Duodenal mucosa (tissue), 2 donors: Measurements from ENCODE around the gene CARD9.

Experiments
- H3K27ac ChIP-seq: one replicate; pipeline ENCODE4 v1.7.0; 2013; ENCODE audit warnings: low read depth, low read length
- H3K27me3 ChIP-seq, 2 donors: one replicate each; pipeline ENCODE4 v1.7.0; 2013; ENCODE audit warnings: low read length in 2 of 2, control low read depth in 1 of 2; ENCODE audit not compliant: insufficient read depth in 2 of 2, control insufficient read depth in 1 of 2
- H3K36me3 ChIP-seq, 2 donors: one replicate each; pipeline ENCODE4 v1.7.0; 2013; ENCODE audit warnings: low read length in 2 of 2, control low read depth in 1 of 2; ENCODE audit not compliant: insufficient read depth in 2 of 2, control insufficient read depth in 1 of 2
- H3K4me1 ChIP-seq, 2 donors: one replicate each; pipeline ENCODE4 v1.7.0; 2013; ENCODE audit warnings: low read length in 2 of 2, control low read depth in 1 of 2; ENCODE audit not compliant: insufficient read depth in 2 of 2, control insufficient read depth in 1 of 2
- H3K4me3 ChIP-seq, 2 donors: one replicate each; pipeline ENCODE4 v1.7.0; 2013; ENCODE audit warnings: low read length in 2 of 2, low read depth in 1 of 2
- H3K9ac ChIP-seq, 2 donors: one replicate each; pipeline ENCODE4 v1.7.0; 2013; ENCODE audit warnings: low read length in 2 of 2, low read depth in 1 of 2
- H3K9me3 ChIP-seq, 2 donors: one replicate each; pipeline ENCODE4 v1.7.0; 2013; ENCODE audit warnings: low read length in 2 of 2, control low read depth in 1 of 2; ENCODE audit not compliant: control insufficient read depth in 1 of 2

CARD9 gene

GRCh38 chr9:136343121-136343883 is 30.2 kb downstream of the CARD9 start:
- Histone ChIP-seq H3K36me3 (no peaks in the 10 kb centered on the region), H3K9me3 (no peaks in the 10 kb centered on the region), H3K9ac (peak overlapping the region in 1 of 2 donors; percentile 11), H3K4me3 (peak overlapping the region; percentile 32 to 43), H3K4me1 (peaks cover 7 to 8% of the 10 kb centered on the region in 2 donors), H3K27me3 (no peaks in the 10 kb centered on the region), H3K27ac (no peak overlapping the region)

- Histone ChIP-seq H3K9ac (peak overlapping the region in 1 of 2 donors; percentile 11), H3K27ac (no peak overlapping the region)
These were observed 31.0 kb downstream of the CARD9 start for GRCh38 chr9:136342181-136343120.

GRCh38 chr9:136341769-136342168 is 31.7 kb downstream of the CARD9 start:
- Histone ChIP-seq H3K27ac (no peak overlapping the region), H3K9ac (no peak overlapping the region), H3K27me3 (no peaks in the 10 kb centered on the region), H3K4me1 (peaks cover 7 to 8% of the 10 kb centered on the region in 2 donors), H3K36me3 (no peaks in the 10 kb centered on the region), H3K9me3 (no peaks in the 10 kb centered on the region), H3K4me3 (no peak overlapping the region)

More at GRCh38 chr9:136342181-136343120, 31.0 kb downstream of the CARD9 start:
- Histone ChIP-seq H3K27me3 (no peaks in the 10 kb centered on the region), H3K4me1 (peaks cover 7 to 8% of the 10 kb centered on the region in 2 donors), H3K9me3 (no peaks in the 10 kb centered on the region), H3K4me3 (peak overlapping the region; percentile 32 to 43), H3K36me3 (no peaks in the 10 kb centered on the region)

- no peaks in the 10 kb centered on the region for H3K27me3 ChIP-seq
- no peak overlapping the region for H3K27ac ChIP-seq
- H3K9ac ChIP-seq = no peak overlapping the region
- H3K4me3 ChIP-seq = no peak overlapping the region
- H3K36me3 ChIP-seq = no peaks in the 10 kb centered on the region
- H3K9me3 ChIP-seq = no peaks in the 10 kb centered on the region
- H3K4me1 ChIP-seq = peaks cover 7 to 8% of the 10 kb centered on the region in 2 donors
These were observed 32.3 kb downstream of the CARD9 start for GRCh38 chr9:136341042-136341655.

DNA sequence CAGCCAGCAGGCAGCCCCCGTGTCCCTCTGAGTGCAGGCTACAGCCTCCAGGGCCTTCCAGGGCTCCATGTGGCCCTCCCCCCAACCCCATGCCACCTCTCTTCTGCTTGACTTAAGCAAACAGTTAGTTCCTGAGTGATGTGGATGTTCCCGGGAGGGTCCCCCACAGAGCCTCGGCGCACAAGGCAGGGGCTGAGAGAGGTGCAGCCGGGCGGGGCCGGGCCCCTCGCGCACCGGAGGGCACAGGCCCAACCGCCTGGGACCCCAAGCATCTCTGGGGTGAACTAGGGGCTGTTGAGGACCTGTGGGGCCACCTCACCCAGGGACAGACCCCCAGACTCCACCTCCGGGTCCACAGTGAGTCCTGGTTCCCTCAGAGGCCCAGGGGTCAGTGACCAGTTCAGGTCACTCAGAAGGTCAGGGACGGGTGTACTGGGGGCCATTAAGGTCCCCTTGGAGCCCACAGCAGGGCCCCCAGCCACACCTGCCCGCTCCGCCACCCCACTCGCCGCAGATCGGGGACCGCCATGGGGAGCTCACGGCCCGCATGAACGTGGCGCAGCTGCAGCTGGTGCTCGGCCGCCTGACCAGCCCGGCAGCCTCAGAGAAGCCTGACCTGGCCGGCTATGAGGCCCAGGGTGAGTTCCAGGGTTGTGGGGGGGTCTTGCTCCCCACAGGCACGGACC is 33.0 kb downstream of the CARD9 start:
- H3K36me3 ChIP-seq = no peaks in the 10 kb centered on the region
- no peaks in the 10 kb centered on the region for H3K27me3 ChIP-seq
- no peak overlapping the region for H3K27ac ChIP-seq
- no peak overlapping the region for H3K4me3 ChIP-seq
- H3K9ac ChIP-seq = no peak overlapping the region
- H3K4me1 ChIP-seq = peaks cover 7 to 8% of the 10 kb centered on the region in 2 donors
- H3K9me3 ChIP-seq = no peaks in the 10 kb centered on the region

GRCh38 chr9:136339958-136340310 is 33.5 kb downstream of the CARD9 start:
- Histone ChIP-seq H3K4me1 (peaks cover 7 to 8% of the 10 kb centered on the region in 2 donors), H3K36me3 (no peaks in the 10 kb centered on the region), H3K27ac (no peak overlapping the region), H3K27me3 (no peaks in the 10 kb centered on the region), H3K9me3 (no peaks in the 10 kb centered on the region), H3K4me3 (no peak overlapping the region), H3K9ac (no peak overlapping the region)

DNA sequence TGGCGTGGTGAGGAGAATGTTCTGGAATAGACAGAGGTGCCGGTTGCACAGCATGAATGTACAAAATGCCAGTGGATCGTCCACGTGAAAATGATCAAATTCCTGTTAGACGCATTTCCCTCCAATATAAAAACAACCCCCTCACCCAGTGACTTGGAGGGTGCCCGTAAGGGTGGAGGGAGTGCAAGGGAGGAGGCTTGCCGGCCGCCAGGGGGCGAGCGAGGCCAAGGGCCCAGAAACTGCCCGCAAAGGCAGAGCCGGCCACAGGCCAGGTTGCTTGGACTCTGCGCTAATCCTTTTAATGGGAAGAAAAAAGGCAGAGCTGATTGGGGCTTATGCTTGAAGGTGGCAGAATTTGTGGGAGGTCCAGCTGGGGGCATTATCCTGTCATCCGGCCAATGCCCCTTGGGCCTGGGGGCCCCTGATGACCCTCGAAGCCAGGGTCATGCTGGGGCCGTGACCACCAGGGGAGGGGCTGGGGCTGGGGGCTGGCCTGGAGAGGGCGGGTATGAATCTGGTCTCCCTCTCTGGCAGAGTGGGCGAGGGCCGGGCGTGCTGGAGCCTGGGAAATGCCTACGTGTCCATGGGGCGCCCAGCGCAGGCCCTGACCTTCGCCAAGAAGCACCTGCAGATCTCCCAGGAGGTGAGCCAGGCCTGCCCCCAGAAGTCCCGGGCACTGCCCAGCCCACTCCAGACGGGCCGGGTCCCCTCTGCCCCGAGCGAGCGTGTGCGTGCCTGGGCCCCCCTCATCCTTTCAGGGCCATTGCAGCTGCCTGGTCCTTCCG is 34.1 kb downstream of the CARD9 start:
- Histone ChIP-seq H3K4me3 (no peak overlapping the region), H3K27me3 (no peaks in the 10 kb centered on the region), H3K27ac (no peak overlapping the region), H3K4me1 (peaks cover 7 to 8% of the 10 kb centered on the region in 2 donors), H3K9me3 (no peaks in the 10 kb centered on the region), H3K36me3 (no peaks in the 10 kb centered on the region), H3K9ac (no peak overlapping the region)

DNA sequence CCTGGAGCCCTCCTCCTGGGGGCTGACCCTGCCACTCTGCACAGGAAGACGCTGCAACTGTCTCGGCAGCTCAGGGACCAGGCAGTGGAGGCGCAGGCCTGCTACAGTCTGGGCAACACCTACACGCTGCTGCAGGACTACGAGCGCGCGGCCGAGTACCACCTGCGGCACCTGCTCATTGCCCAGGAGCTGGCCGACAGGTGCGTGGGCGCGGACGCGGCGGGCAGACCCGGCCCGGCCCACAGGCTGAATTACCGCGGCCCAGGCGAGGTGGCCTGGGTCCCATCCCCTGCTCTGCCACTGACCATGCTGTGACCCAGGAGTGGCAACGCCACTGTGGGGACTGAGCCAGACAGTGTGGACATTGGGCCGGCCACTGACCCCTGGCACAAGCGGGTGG is 35.0 kb downstream of the CARD9 start:
- no peaks in the 10 kb centered on the region for H3K9me3 ChIP-seq
- no peak overlapping the region for H3K9ac ChIP-seq
- no peak overlapping the region for H3K4me3 ChIP-seq
- peaks cover 7 to 8% of the 10 kb centered on the region in 2 donors for H3K4me1 ChIP-seq
- no peaks in the 10 kb centered on the region for H3K36me3 ChIP-seq
- no peaks in the 10 kb centered on the region for H3K27me3 ChIP-seq
- no peak overlapping the region for H3K27ac ChIP-seq
